Measurements from ENCODE around the gene AGTR1. TPM values are rescaled to one million over a fixed set of nuclear protein-coding genes. Genes with fewer than 3 reads are reported as not detected.

The AGTR1 gene
- total and polyA plus RNA-seq, 10 of the 15 experiments (the other 5 are each of a cell fraction or from before 2014, with no cell fraction given) = not detected

- in situ Hi-C loops (cut with MboI) = no loop called here
- no peaks in the 10 kb centered on the region for H3K4me1 ChIP-seq (ENCODE audit: control insufficient read depth, insufficient read depth, low read length)
- BruUV-seq (replicated peaks) = no TSS peak
- H4K20me1 ChIP-seq (ENCODE audit: control insufficient read depth, insufficient read depth) = no peaks in the 10 kb centered on the region
- FAIRE-seq (no peak), ATAC-seq (no peak), DNase-seq (ENCODE audit: low read depth, low spot score) (no peak)
- intact Hi-C loops (cut with micrococcal nuclease; ENCODE audit: unreplicated experiment) = no loop called here
- no peak overlapping the region for H3K27ac ChIP-seq (ENCODE audit: control insufficient read depth, insufficient read depth)
- ChIA-PET SMC1A (ENCODE audit: uncharacterized antibody, unreplicated experiment) (no interaction called here), CTCF (no interaction called here), RAD21 (ENCODE audit: unreplicated experiment) (no interaction called here), POLR2A (no interaction called here)
- TF ChIP-seq IRF5 (IDR thresholded peaks at IDR 0.05; ENCODE audit: borderline replicate concordance) (no peak), CHD4 (IDR thresholded peaks at IDR 0.05) (no peak), TAF1 (IDR thresholded peaks at IDR 0.05; ENCODE audit: borderline replicate concordance, low read depth, low read length) (no peak), RAD51 (IDR thresholded peaks at IDR 0.05) (no peak)
- peaks cover 1 to 4% of the 10 kb centered on the region in 2 experiments; a peak in 1 of 4 replicates for H3K27me3 ChIP-seq (replicated peaks in 1 of 2; ENCODE audit: control insufficient read depth in 2 of 2, insufficient read depth in 2 of 2, low read length in 1 of 2)
- H3K4me2 ChIP-seq (ENCODE audit: control insufficient read depth, insufficient read depth) = no peak overlapping the region
- no peaks in the 10 kb centered on the region for H3K36me3 ChIP-seq (ENCODE audit: control insufficient read depth in 2 of 2, insufficient read depth in 2 of 2, low read length in 1 of 2)
- no peaks in the 10 kb centered on the region for H3K79me2 ChIP-seq (ENCODE audit: control insufficient read depth, insufficient read depth, low read length)
- H3K4me3 ChIP-seq = no peak overlapping the region
- no peaks in the 10 kb centered on the region for H3K9me3 ChIP-seq (replicated peaks; ENCODE audit: control insufficient read depth, insufficient read depth, low read length)
- H3K9ac ChIP-seq (ENCODE audit: control insufficient read depth, insufficient read depth, low read length) = no peak overlapping the region
- WGBS (ENCODE audit: insufficient coverage, insufficient replicate concordance, low lambda C conversion rate, missing lambda C conversion rate) = 40% methylated on average over 17 of the region's 17 CpGs
- H2AFZ ChIP-seq (ENCODE audit: control insufficient read depth, low read depth, low read length) = no peak overlapping the region
Observed at GRCh38 chr3:148698190-148698810, 597 bp downstream of the AGTR1 start.

- intact Hi-C loops (cut with micrococcal nuclease; ENCODE audit: unreplicated experiment) = no loop called here
- in situ Hi-C loops (cut with MboI) = no loop called here
- CTCF ChIA-PET = no interaction called here
- no peak overlapping the region for H3K4me2 ChIP-seq (ENCODE audit: control insufficient read depth, insufficient read depth)
- POLR2A ChIA-PET = no interaction called here
- no peaks in the 10 kb centered on the region for H3K27me3 ChIP-seq (replicated peaks in 1 of 2; ENCODE audit: control insufficient read depth in 2 of 2, insufficient read depth in 2 of 2, low read length in 1 of 2)
- SMC1A ChIA-PET (ENCODE audit: uncharacterized antibody, unreplicated experiment) = no interaction called here
- no peak for DNase-seq (ENCODE audit: low read depth, low spot score)
- H3K9ac ChIP-seq (ENCODE audit: control insufficient read depth, insufficient read depth, low read length) = no peak overlapping the region
- H3K4me1 ChIP-seq (ENCODE audit: control insufficient read depth, insufficient read depth, low read length) = no peaks in the 10 kb centered on the region
- no peak for ATAC-seq
- H3K79me2 ChIP-seq (ENCODE audit: control insufficient read depth, insufficient read depth, low read length) = no peaks in the 10 kb centered on the region
- H4K20me1 ChIP-seq (ENCODE audit: control insufficient read depth, insufficient read depth) = no peaks in the 10 kb centered on the region
- H2AFZ ChIP-seq (ENCODE audit: control insufficient read depth, low read depth, low read length) = no peak overlapping the region
- no peaks in the 10 kb centered on the region for H3K9me3 ChIP-seq (replicated peaks; ENCODE audit: control insufficient read depth, insufficient read depth, low read length)
- H3K36me3 ChIP-seq (ENCODE audit: control insufficient read depth in 2 of 2, insufficient read depth in 2 of 2, low read length in 1 of 2) = no peaks in the 10 kb centered on the region
- H3K4me3 ChIP-seq = no peak overlapping the region
- FAIRE-seq = no peak
- BruUV-seq (replicated peaks) = no TSS peak
- RAD21 ChIA-PET (ENCODE audit: unreplicated experiment) = no interaction called here
- no peak overlapping the region for H3K27ac ChIP-seq (ENCODE audit: control insufficient read depth, insufficient read depth)
- TF ChIP-seq CBX3 (IDR thresholded peaks at IDR 0.05; ENCODE audit: borderline replicate concordance, low read depth) (no peak), ZSCAN29 (IDR thresholded peaks at IDR 0.05) (no peak), BCL11A (IDR thresholded peaks at IDR 0.05; ENCODE audit: low read depth, low read length) (no peak), PAX5 (IDR thresholded peaks at IDR 0.05; ENCODE audit: borderline replicate concordance, low read depth, low read length) (no peak), CBX5 (IDR thresholded peaks at IDR 0.05; ENCODE audit: low read depth) (no peak), E2F8 (IDR thresholded peaks at IDR 0.05; ENCODE audit: low read depth, partially characterized antibody) (no peak), ZNF217 (IDR thresholded peaks at IDR 0.05) (no peak), WRNIP1 (IDR thresholded peaks at IDR 0.05; ENCODE audit: borderline replicate concordance, low read depth, low read length) (no peak), RUNX3 (IDR thresholded peaks at IDR 0.05; ENCODE audit: low read length) (no peak), IRF4 (IDR thresholded peaks at IDR 0.05; ENCODE audit: low read depth, low read length) (no peak), HCFC1 (IDR thresholded peaks at IDR 0.05; ENCODE audit: low read length) (no peak)
Observed at GRCh38 chr3:148705314-148705713, 7.6 kb downstream of the AGTR1 start.
